Right lobe of liver (tissue), 6 donors: Measurements from ENCODE around the gene CDH4. TPM values are rescaled to one million over a fixed set of nuclear protein-coding genes. Genes with fewer than 3 reads are reported as not detected.

Experiments used
- ATAC-seq, 4 donors: fragments of 200-7000 bp; cut with Tn5 transposase; one replicate each; pipeline ENCODE4 v1.9.1; 2020; ENCODE audit warnings: mild to moderate bottlenecking in 4 of 4, moderate library complexity in 4 of 4
- DNase-seq, 3 donors: peaks; one replicate each; pipeline ENCODE4 v3.0.0-alpha.2; 2020
- H3K27ac ChIP-seq, 3 donors: fragments of 200-600 bp; one replicate each; pipeline ENCODE4 v1.8.0; 2022
- H3K27me3 ChIP-seq, 2 donors: fragments of 200-600 bp; one replicate each; pipeline ENCODE4 v1.8.0; 2022
- H3K36me3 ChIP-seq, 4 donors: fragments of 200-600 bp; sonication (generic) in 1 of 4; one replicate each; pipeline versions ENCODE4 v1.5.1 to v1.8.0; 2017 to 2022; ENCODE audit warnings: control low read depth in 1 of 4
- H3K4me1 ChIP-seq, 4 donors: fragments of 200-600 bp; sonication (generic) in 1 of 4; one replicate each; pipeline versions ENCODE4 v1.5.1 to v1.8.0; 2017 to 2022; ENCODE audit warnings: control low read depth in 1 of 4
- H3K4me3 ChIP-seq, 3 donors: fragments of 200-600 bp; one replicate each; pipeline ENCODE4 v1.8.0; 2022
- H3K9me3 ChIP-seq, 4 donors: fragments of 200-600 bp; sonication (generic) in 1 of 4; one replicate each; pipeline versions ENCODE4 v1.5.1 to v1.8.0; 2017 to 2022; ENCODE audit warnings: control low read depth in 1 of 4
- CTCF ChIP-seq, 4 donors: fragments of 200-600 bp in 3 of 4; fragments of 450-650 bp in 1 of 4; IDR thresholded peaks; one replicate each; pipeline versions ENCODE4 v1.5.1 to v1.8.0; 2016 to 2022; ENCODE audit warnings: antibody characterized with exemption in 4 of 4, mild to moderate bottlenecking in 2 of 4
- POLR2A ChIP-seq: fragments of 450-650 bp; IDR thresholded peaks from one replicate; pipeline ENCODE4 v1.6.1; 2017; ENCODE audit warnings: antibody characterized with exemption, mild to moderate bottlenecking
- WGBS: methylation state at CpG from one replicate; pipeline ENCODE4 v1.1.6; 2018; ENCODE audit warnings: low coverage, low lambda C conversion rate; ENCODE audit not compliant: insufficient coverage; ENCODE audit errors: missing lambda C conversion rate; 5-methylcytosine and 5-hydroxymethylcytosine counted together
- intact Hi-C, 2 donors: fragments of 100-400 bp; cut with DNase I; formaldehyde crosslinking; loops; one replicate each; pipeline versions ENCODE4 v1.11.2 to v1.14.1; 2022
- total RNA-seq, 6 experiments: library from RNA; depleted of rRNA in 2 of 6; stranded (reverse); fragments of >200 nt in 2 of 6; fragmentation: NEBNext Ultra II Directional in 3 of 6; extraction: Animal tissue kit (Norgen Biotek cat#: 25700) in 3 of 6; gene quantifications; one replicate each; pipeline versions ENCODE4 v1.1.0 to v1.2.4, GENCODE V29; 2016 to 2023
- donor health status: DM: no; HTN: yes; CAD: no.
- donor health status: DM: no; HTN: no; CAD: no.
- donor health status: DM: no; HTN: no; CAD: no.
- donor health status: DM: no; HTN: yes; CAD: no.
- donor health status: DM: no; HTN: yes; CAD: no.

CDH4 gene
- total RNA-seq, 6 experiments from 2014 or later = 0.02 to 0.14 (median 0.09) TPM; not detected in 3

DNA sequence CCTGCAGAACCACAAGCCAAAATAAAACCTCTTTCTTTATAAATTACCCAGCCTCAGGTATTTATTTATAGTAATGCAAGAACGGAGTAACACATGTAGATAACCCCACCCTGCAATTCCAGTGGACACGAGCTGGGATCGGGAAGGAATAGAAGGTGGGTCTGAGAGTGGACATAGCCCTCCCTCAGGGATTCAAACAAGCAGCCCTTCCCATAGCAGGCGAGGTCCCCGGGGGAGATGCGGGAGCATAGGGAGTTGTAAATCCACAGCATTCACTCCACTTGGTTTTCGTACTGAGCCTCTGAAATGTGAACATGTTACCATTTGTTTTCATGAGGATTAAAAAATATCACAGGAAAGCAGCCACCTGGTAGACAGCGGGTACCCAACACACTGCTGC lies 312.6 kb downstream of the CDH4 start:
- WGBS = 73% methylated on average over 8 of the region's 8 CpGs
- Histone ChIP-seq H3K9me3 (no peaks in the 10 kb centered on the region), H3K36me3 (no peaks in the 10 kb centered on the region), H3K4me3 (no peak overlapping the region), H3K27ac (no peak overlapping the region), H3K27me3 (no peaks in the 10 kb centered on the region), H3K4me1 (no peaks in the 10 kb centered on the region)
- intact Hi-C loops = no loop called here
- no peak for ATAC-seq
- DNase-seq = no peak
- no peak for TF ChIP-seq POLR2A
- TF ChIP-seq CTCF (IDR thresholded peaks at IDR 0.05) = no peak

DNA sequence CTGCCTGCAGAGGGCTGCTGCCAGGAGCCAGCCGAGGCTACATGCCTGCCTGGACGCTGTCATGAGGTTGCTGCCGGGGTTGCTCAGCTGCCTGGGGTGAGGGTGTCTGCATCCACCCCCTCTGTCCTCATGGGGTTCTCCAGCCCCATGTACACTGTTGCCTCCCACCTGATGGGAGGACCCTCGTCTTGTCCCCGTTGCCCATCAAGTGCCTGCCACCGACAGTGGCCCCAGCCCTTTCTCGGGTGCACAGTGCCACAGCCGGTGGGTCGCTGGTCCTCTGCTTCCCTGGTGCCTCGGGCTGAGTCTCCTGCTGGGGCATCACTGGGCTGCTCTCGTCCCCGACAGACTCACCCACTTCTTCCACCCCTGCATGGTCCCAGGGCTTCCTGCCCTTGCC lies 313.7 kb downstream of the CDH4 start:
- WGBS = 60% methylated on average over 1 of the region's 12 CpGs
- peak in 1 of 3 donors; percentile 42 for DNase-seq
- no peaks in the 10 kb centered on the region for H3K4me1 ChIP-seq
- H3K27ac ChIP-seq = no peak overlapping the region
- H3K9me3 ChIP-seq = no peaks in the 10 kb centered on the region
- ATAC-seq = no peak
- intact Hi-C loops = no loop called here
- no peak overlapping the region for H3K4me3 ChIP-seq
- no peaks in the 10 kb centered on the region for H3K27me3 ChIP-seq
- H3K36me3 ChIP-seq = no peaks in the 10 kb centered on the region
- TF ChIP-seq CTCF (IDR thresholded peaks at IDR 0.05) (no peak), POLR2A (no peak)

- WGBS = 24% methylated on average over 3 of the region's 22 CpGs
- TF ChIP-seq CTCF (IDR thresholded peaks at IDR 0.05) = no peak
- TF ChIP-seq POLR2A = no peak
- intact Hi-C loops = no loop called here
- Histone ChIP-seq H3K9me3 (no peaks in the 10 kb centered on the region), H3K36me3 (no peaks in the 10 kb centered on the region), H3K4me3 (no peak overlapping the region), H3K4me1 (no peaks in the 10 kb centered on the region), H3K27me3 (no peaks in the 10 kb centered on the region), H3K27ac (no peak overlapping the region)
- ATAC-seq (no peak), DNase-seq (peak in 1 of 3 donors; percentile 27)
Measured at GRCh38 chr20:61566691-61567090, 314.6 kb downstream of the CDH4 start.

GRCh38 chr20:61567204-61567603 lies 315.1 kb downstream of the CDH4 start:
- no peak for TF ChIP-seq POLR2A
- no peak for TF ChIP-seq CTCF (IDR thresholded peaks at IDR 0.05)
- Histone ChIP-seq H3K4me1 (no peaks in the 10 kb centered on the region), H3K27ac (no peak overlapping the region), H3K36me3 (no peaks in the 10 kb centered on the region), H3K9me3 (no peaks in the 10 kb centered on the region), H3K4me3 (no peak overlapping the region), H3K27me3 (no peaks in the 10 kb centered on the region)
- 24% methylated on average over 3 of the region's 4 CpGs for WGBS
- ATAC-seq = no peak
- intact Hi-C loops = no loop called here
- no peak for DNase-seq

- Histone ChIP-seq H3K9me3 (no peaks in the 10 kb centered on the region), H3K36me3 (no peaks in the 10 kb centered on the region), H3K27ac (no peak overlapping the region), H3K4me3 (no peak overlapping the region), H3K4me1 (no peaks in the 10 kb centered on the region), H3K27me3 (no peaks in the 10 kb centered on the region)
- DNase-seq = peak in 1 of 3 donors; percentile 15
- no peak for ATAC-seq
- WGBS = 59% methylated on average over 10 of the region's 10 CpGs
- no peak for TF ChIP-seq CTCF (IDR thresholded peaks at IDR 0.05)
- no peak for TF ChIP-seq POLR2A
- intact Hi-C loops = no loop called here
Measured at GRCh38 chr20:61569825-61570224, 317.8 kb downstream of the CDH4 start.
